Muscle layer of colon (tissue), 2 donors: ENCODE results near the gene TLDC2.
"Not testable (repeated sequence)": the region's sequence is repeated elsewhere in the genome, so short reads cannot be mapped to it uniquely, and the experiment has no call there.

Source experiments
- H3K27ac ChIP-seq: one replicate; pipeline ENCODE4 v1.7.0; 2013; ENCODE audit warnings: low read depth, mild to moderate bottlenecking, low read length, moderate library complexity
- H3K27me3 ChIP-seq, 2 donors: one replicate each; pipeline ENCODE4 v1.7.0; 2013; ENCODE audit warnings: low read length in 2 of 2, mild to moderate bottlenecking in 2 of 2; ENCODE audit not compliant: insufficient read depth in 2 of 2, control insufficient read depth in 1 of 2
- H3K36me3 ChIP-seq: one replicate; pipeline ENCODE4 v1.7.0; 2013; ENCODE audit warnings: mild to moderate bottlenecking, low read length; ENCODE audit not compliant: insufficient read depth
- H3K4me1 ChIP-seq: one replicate; pipeline ENCODE4 v1.7.0; 2013; ENCODE audit warnings: mild to moderate bottlenecking, low read length; ENCODE audit not compliant: insufficient read depth
- H3K4me3 ChIP-seq, 2 donors: one replicate each; pipeline ENCODE4 v1.7.0; 2013; ENCODE audit warnings: low read length in 2 of 2, low read depth in 1 of 2, mild to moderate bottlenecking in 1 of 2, moderate library complexity in 1 of 2
- H3K9ac ChIP-seq: one replicate; pipeline ENCODE4 v1.7.0; 2013; ENCODE audit warnings: low read length
- H3K9me3 ChIP-seq: one replicate; pipeline ENCODE4 v1.7.0; 2013; ENCODE audit warnings: mild to moderate bottlenecking, low read length
- donor health status: abdominal sarcoma.
- donor health status: Adenocarcinoma of cecum.

TLDC2 gene

DNA sequence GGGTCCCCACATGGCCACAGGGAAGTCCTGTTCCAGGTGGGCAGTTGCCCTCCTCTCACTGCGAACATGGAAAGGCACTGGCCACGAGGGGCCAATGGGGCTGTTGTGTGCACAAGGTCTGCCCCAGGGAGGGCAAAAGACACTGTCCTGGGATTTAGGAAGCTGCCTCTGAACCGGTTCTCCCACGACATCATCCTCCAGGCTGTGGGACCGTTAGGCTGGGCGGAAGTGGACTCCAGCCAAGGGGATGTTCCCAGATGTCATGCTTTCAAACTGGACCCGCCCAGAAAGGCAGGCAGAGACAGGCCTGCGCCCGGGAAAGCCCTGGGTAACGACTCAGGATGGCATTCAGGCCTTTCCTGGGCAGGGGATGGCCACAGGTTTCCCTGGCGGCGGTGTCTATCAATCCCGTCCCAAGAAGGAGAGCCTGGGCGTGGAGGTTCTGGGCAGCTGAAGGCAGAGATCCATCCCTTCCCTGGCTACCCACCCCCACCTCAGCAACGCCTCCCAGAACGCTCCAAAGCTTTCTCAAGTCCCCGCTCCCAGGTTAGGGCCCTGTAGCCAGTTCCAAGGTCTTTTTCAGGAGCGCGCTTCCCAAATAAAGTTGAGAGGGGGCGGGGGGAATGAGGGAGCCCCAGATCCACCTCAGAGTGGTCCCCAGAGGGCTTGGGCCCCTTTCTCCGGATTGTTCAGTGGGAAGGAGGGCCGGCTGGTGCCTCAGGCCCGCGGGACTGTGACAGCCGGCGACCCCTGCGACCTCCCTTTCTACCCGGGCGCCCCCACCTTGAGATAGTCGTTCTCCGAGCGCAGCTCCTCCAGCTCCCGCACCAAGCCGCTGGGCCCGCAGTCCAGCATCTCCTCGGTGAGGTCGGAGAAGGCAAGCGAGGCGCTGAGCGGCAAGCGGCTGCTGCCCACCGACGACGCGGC lies 13.8 kb upstream of the TLDC2 start:
- Histone ChIP-seq H3K4me1 (peaks cover 48% of the 10 kb centered on the region), H3K9me3 (no peaks in the 10 kb centered on the region), H3K4me3 (peak overlapping the region; percentile 52 to 67), H3K27me3 (no peaks in the 10 kb centered on the region), H3K36me3 (no peaks in the 10 kb centered on the region), H3K27ac (peak overlapping the region; percentile 99), H3K9ac (peak overlapping the region; percentile 78)

GRCh38 chr20:36862857-36863668 lies 12.9 kb upstream of the TLDC2 start:
- no peaks in the 10 kb centered on the region for H3K27me3 ChIP-seq
- peak overlapping the region; percentile 23 to 52 for H3K4me3 ChIP-seq
- no peak overlapping the region for H3K27ac ChIP-seq
- no peaks in the 10 kb centered on the region for H3K36me3 ChIP-seq
- H3K9me3 ChIP-seq = no peaks in the 10 kb centered on the region
- H3K9ac ChIP-seq = no peak overlapping the region
- peaks cover 38% of the 10 kb centered on the region for H3K4me1 ChIP-seq

- H3K36me3 ChIP-seq = no peaks in the 10 kb centered on the region
- peaks cover 16% of the 10 kb centered on the region for H3K4me1 ChIP-seq
- no peaks in the 10 kb centered on the region for H3K27me3 ChIP-seq
- no peaks in the 10 kb centered on the region for H3K9me3 ChIP-seq
- no peak overlapping the region for H3K4me3 ChIP-seq
- no peak overlapping the region for H3K9ac ChIP-seq
- H3K27ac ChIP-seq = no peak overlapping the region
Observed at GRCh38 chr20:36865076-36865860, 10.7 kb upstream of the TLDC2 start.

- no peak overlapping the region for H3K27ac ChIP-seq
- H3K27me3 ChIP-seq = no peaks in the 10 kb centered on the region
- no peak overlapping the region for H3K4me3 ChIP-seq
- H3K36me3 ChIP-seq = no peaks in the 10 kb centered on the region
- peaks cover 11% of the 10 kb centered on the region for H3K4me1 ChIP-seq
- no peaks in the 10 kb centered on the region for H3K9me3 ChIP-seq
- H3K9ac ChIP-seq = no peak overlapping the region
Observed at GRCh38 chr20:36865861-36866149, 10.1 kb upstream of the TLDC2 start.

- no peak overlapping the region for H3K27ac ChIP-seq
- no peaks in the 10 kb centered on the region for H3K36me3 ChIP-seq
- no peak overlapping the region for H3K4me3 ChIP-seq
- no peak overlapping the region for H3K9ac ChIP-seq
- no peaks in the 10 kb centered on the region for H3K9me3 ChIP-seq
- peaks cover 7% of the 10 kb centered on the region for H3K4me1 ChIP-seq
- H3K27me3 ChIP-seq = no peaks in the 10 kb centered on the region
Observed at GRCh38 chr20:36866164-36866563, 9.8 kb upstream of the TLDC2 start.

DNA sequence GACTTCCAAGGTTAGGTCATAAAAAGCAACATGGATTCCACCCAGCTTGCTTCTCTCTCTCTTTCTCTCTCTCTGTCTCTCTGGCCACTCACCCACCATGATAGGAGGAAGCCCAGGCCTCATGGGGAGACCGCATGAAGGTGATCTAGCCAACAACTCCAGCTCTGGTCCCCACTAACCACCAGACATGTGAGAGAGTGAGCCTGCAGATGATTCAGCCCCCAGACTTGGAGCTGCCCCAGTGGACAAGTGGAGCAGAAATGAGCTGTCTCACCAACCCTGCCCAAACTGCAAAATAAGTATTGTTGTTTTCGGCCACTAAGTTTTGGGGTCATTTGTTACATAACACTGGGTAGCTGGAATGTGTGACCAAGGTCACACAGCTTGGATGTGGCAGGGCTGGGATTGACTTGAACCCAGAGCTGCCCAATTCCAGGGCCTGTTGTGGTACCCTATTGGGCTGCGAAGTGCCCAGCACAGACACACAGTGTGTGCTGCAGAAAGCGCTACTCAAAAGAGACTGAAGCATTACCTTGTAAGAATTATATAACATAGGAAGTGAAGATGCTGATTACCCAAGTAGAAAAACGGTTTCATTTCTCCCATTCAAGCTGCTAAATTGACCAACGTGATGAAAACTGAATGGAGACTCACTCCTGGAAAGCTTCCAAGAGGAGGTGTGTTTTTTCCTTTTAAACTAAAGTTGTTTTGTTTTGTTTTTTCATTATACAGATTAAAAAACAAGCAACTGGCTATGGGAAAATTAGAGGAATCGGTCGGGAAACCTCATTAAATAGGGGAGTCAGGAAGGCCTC lies 9.1 kb upstream of the TLDC2 start:
- Histone ChIP-seq H3K4me1 (peaks cover under 1% of the 10 kb centered on the region), H3K27ac (no peak overlapping the region), H3K36me3 (no peaks in the 10 kb centered on the region), H3K4me3 (no peak overlapping the region), H3K9me3 (no peaks in the 10 kb centered on the region), H3K27me3 (no peaks in the 10 kb centered on the region), H3K9ac (no peak overlapping the region)

- Histone ChIP-seq H3K9me3 (no peaks in the 10 kb centered on the region), H3K4me1 (no peaks in the 10 kb centered on the region), H3K27ac (no peak overlapping the region), H3K4me3 (no peak overlapping the region), H3K36me3 (no peaks in the 10 kb centered on the region), H3K9ac (no peak overlapping the region), H3K27me3 (no peaks in the 10 kb centered on the region)
Observed at GRCh38 chr20:36871640-36872570, 4.0 kb upstream of the TLDC2 start.

GRCh38 chr20:36872852-36873251 lies 3.1 kb upstream of the TLDC2 start:
- H3K9ac ChIP-seq = no peak overlapping the region
- no peaks in the 10 kb centered on the region for H3K27me3 ChIP-seq
- H3K9me3 ChIP-seq = no peaks in the 10 kb centered on the region
- H3K36me3 ChIP-seq = no peaks in the 10 kb centered on the region
- no peaks in the 10 kb centered on the region for H3K4me1 ChIP-seq
- H3K4me3 ChIP-seq = no peak overlapping the region
- no peak overlapping the region for H3K27ac ChIP-seq

DNA sequence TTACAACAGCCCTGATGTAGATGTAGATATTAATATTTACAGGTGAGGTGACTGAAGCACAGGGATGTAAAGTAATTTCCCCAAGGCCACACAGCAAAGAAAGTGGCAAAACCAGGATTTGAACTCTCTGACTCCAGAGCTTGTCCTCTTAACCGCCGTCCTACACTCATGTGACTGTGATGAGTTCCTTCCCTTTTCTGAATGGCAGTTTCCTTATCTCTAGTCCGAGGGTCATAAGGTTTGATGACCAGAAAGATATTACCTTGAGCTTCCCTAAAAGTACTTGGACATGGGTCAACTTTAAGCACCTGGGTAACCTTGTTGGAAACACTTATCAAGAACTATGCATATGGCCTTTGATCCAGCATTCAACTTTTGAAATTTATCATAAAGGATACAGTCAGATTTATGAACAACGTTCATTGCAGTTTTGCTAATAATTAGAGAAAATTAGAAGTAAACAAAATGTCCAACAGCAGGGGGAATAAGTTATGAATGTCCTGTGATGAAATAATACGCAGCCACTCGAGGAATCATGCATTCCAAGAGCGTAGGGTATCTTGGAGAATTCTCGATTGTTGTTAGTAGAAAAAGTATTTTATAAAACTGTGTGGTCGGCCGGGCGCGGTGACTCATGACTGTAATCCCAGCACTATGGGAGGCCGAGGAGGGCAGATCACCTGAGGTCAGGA lies 2.3 kb upstream of the TLDC2 start:
- no peaks in the 10 kb centered on the region for H3K27me3 ChIP-seq
- no peak overlapping the region for H3K4me3 ChIP-seq
- no peaks in the 10 kb centered on the region for H3K9me3 ChIP-seq
- H3K27ac ChIP-seq = no peak overlapping the region
- no peaks in the 10 kb centered on the region for H3K4me1 ChIP-seq
- no peaks in the 10 kb centered on the region for H3K36me3 ChIP-seq
- no peak overlapping the region for H3K9ac ChIP-seq

GRCh38 chr20:36875093-36875492 lies 845 bp upstream of the TLDC2 start:
- not testable (repeated sequence) for H3K4me3 ChIP-seq, H3K9ac ChIP-seq, H3K27ac ChIP-seq, H3K27me3 ChIP-seq, H3K4me1 ChIP-seq, H3K36me3 ChIP-seq, H3K9me3 ChIP-seq
